ES-I3 (cell line): ENCODE results near the gene RNF14.

Experiments
- H3K36me3 ChIP-seq: 2 replicates; pipeline ENCODE4 v1.6.1; 2013; ENCODE audit warnings: mild to moderate bottlenecking, low read length, control low read depth, moderate library complexity; ENCODE audit not compliant: insufficient read depth
- H3K4me1 ChIP-seq: 2 replicates; pipeline ENCODE4 v1.6.1; 2013; ENCODE audit warnings: mild to moderate bottlenecking, control low read depth, low read length; ENCODE audit not compliant: insufficient read depth
- H3K9ac ChIP-seq: 2 replicates; pipeline ENCODE4 v1.6.1; 2013; ENCODE audit warnings: low read depth, mild to moderate bottlenecking, low read length, moderate library complexity
- H3K9me3 ChIP-seq: 2 replicates; pipeline ENCODE4 v1.6.1; 2013; ENCODE audit warnings: mild to moderate bottlenecking, low read length, moderate library complexity; ENCODE audit not compliant: control insufficient read depth, insufficient read depth

RNF14 gene

DNA sequence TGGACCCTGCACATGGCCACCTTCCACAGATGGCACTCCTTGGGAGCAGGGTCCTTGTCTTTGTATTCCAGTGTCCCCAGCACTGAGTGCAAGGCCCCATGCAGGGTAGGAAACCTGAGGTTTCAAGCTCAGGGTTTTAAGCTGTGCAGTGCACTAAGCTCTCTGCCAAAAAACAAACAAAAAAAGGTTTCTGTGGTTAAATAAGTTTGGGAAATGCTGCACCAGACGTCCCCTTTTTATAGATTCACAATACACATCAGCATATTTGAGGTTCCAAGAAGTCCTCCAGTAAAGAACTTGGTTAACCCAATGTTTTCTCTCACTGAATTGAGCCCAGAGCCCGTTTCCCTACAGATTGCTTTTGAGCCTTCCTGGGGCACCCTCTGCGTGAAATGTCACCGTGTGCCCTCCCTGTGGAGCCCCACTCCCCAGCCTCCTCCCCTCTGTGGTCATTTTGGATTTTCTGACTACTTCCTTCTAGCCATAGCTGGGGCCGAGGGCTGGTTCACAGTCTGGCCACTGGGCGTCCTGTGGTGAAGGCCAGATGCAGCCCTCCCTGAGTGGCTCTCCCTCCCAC is 28.1 kb upstream of the RNF14 start:
- Histone ChIP-seq H3K36me3 (peaks cover 7% of the 10 kb centered on the region; the same call in 1 of the 2 replicates), H3K4me1 (peaks cover 9% of the 10 kb centered on the region; the same call in 1 of the 2 replicates), H3K9me3 (no peaks in the 10 kb centered on the region), H3K9ac (no peak overlapping the region)

- H3K36me3 ChIP-seq = peaks cover 7% of the 10 kb centered on the region; the same call in 1 of the 2 replicates
- H3K4me1 ChIP-seq = peaks cover 15% of the 10 kb centered on the region; the same call in 1 of the 2 replicates
- H3K9me3 ChIP-seq = no peaks in the 10 kb centered on the region
- no peak overlapping the region for H3K9ac ChIP-seq
Measured at GRCh38 chr5:141941307-141941706, 27.6 kb upstream of the RNF14 start.

DNA sequence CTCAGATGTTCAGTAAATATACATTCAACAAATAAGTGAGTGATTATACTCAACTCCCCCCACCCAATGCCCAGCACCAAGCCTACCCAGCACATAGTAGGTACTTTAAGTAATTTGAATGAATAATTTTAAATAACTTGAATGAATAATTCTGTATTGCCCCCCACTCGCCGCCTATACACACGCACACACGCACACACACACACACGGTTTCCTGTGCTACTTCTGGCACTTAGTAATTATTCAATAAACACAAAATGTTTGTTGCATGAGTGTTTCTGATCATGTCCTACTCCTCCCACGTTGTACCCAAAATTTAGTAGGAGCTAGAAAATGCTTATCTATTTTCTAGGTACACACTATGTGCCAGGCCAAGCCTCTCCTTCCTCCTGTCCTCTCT is 27.1 kb upstream of the RNF14 start:
- Histone ChIP-seq H3K36me3 (peaks cover 7% of the 10 kb centered on the region; the same call in 1 of the 2 replicates), H3K4me1 (peaks cover 15% of the 10 kb centered on the region; the same call in 1 of the 2 replicates), H3K9ac (no peak overlapping the region), H3K9me3 (no peaks in the 10 kb centered on the region)

- Histone ChIP-seq H3K36me3 (0 out of 2 replicates have a peak, but pooled peaks cover 7% of the 10 kb centered on the region), H3K4me1 (peaks cover 15% of the 10 kb centered on the region; the same call in 1 of the 2 replicates), H3K9me3 (no peaks in the 10 kb centered on the region), H3K9ac (no peak overlapping the region)
Measured at GRCh38 chr5:141942185-141942857, 26.6 kb upstream of the RNF14 start.

DNA sequence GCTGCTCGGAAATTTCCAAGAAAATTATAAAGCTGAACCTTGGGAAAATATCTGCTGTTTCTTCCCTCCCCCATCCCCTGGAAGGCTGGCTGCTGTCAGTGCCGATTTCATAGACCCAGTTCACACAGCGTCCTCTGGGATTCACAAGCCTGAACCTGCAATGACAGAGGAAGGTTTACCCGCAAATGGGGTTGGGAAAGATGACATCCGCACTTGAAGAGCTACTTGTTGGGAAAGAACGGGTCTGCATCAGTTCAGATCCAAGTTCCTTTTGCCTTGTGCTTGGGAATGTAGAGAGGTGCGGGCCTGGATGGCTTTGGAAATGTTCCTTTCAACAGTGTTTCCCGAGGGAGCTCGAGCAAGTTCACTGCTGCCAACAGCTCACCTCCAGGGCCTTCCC is 24.8 kb upstream of the RNF14 start:
- Histone ChIP-seq H3K4me1 (peaks cover 15% of the 10 kb centered on the region; the same call in 1 of the 2 replicates), H3K36me3 (0 out of 2 replicates have a peak, but pooled peaks cover 2% of the 10 kb centered on the region), H3K9ac (no peak overlapping the region), H3K9me3 (no peaks in the 10 kb centered on the region)

- Histone ChIP-seq H3K9me3 (no peaks in the 10 kb centered on the region), H3K4me1 (peaks cover 15% of the 10 kb centered on the region; the same call in 1 of the 2 replicates), H3K9ac (no peak overlapping the region), H3K36me3 (no peaks in the 10 kb centered on the region)
Measured at GRCh38 chr5:141945511-141946051, 23.3 kb upstream of the RNF14 start.

GRCh38 chr5:141947316-141947715 is 21.6 kb upstream of the RNF14 start:
- H3K4me1 ChIP-seq = peaks cover 19% of the 10 kb centered on the region; the same call in 1 of the 2 replicates
- H3K9ac ChIP-seq = no peak overlapping the region
- no peaks in the 10 kb centered on the region for H3K36me3 ChIP-seq
- H3K9me3 ChIP-seq = no peaks in the 10 kb centered on the region

- Histone ChIP-seq H3K9ac (no peak overlapping the region), H3K9me3 (no peaks in the 10 kb centered on the region), H3K4me1 (peaks cover 19% of the 10 kb centered on the region; the same call in 1 of the 2 replicates), H3K36me3 (no peaks in the 10 kb centered on the region)
Measured at GRCh38 chr5:141948812-141949211, 20.1 kb upstream of the RNF14 start.

- Histone ChIP-seq H3K9me3 (no peaks in the 10 kb centered on the region), H3K9ac (no peak overlapping the region), H3K4me1 (peaks cover 19% of the 10 kb centered on the region; the same call in 1 of the 2 replicates), H3K36me3 (no peaks in the 10 kb centered on the region)
Measured at GRCh38 chr5:141949511-141949910, 19.4 kb upstream of the RNF14 start.

DNA sequence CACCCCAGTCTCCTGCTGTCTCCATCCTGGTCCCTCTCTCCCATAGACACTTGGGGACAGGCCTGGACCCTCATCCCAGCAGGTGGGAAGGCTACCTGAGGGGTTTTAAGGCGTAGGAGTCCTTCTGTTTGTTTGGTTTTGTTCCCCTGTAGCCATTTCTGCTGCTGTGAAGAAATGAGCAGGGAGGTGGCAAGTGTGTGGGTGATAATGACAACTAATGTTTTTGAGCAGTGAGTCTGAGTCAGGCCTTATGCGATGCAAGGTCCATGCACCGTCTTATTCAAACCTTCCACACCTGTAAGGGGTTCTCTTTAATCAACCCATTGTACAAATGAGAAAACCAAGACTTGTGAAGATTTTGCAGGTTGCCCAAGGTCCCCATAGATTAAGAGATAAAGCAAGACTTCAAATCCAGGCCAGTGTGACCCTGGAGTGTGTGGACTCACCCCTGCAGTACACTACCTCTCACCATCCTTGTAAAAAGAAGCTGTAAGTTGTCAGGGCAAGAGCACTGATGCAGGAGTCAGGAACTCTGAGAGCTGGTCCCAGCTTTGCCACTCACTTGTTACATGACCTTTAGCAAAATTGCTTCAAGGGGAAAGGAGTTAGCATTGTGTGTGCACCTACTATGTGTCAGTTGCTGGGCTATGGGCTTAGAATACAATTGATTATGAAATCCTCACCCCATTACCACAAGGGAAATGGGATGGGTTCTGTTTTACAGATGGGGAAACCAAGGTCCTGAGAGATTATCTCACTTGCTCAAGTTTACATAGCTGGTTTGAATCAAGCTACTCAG is 18.5 kb upstream of the RNF14 start:
- Histone ChIP-seq H3K9me3 (no peaks in the 10 kb centered on the region), H3K4me1 (peaks cover 13% of the 10 kb centered on the region; the same call in 1 of the 2 replicates), H3K9ac (no peak overlapping the region), H3K36me3 (no peaks in the 10 kb centered on the region)

DNA sequence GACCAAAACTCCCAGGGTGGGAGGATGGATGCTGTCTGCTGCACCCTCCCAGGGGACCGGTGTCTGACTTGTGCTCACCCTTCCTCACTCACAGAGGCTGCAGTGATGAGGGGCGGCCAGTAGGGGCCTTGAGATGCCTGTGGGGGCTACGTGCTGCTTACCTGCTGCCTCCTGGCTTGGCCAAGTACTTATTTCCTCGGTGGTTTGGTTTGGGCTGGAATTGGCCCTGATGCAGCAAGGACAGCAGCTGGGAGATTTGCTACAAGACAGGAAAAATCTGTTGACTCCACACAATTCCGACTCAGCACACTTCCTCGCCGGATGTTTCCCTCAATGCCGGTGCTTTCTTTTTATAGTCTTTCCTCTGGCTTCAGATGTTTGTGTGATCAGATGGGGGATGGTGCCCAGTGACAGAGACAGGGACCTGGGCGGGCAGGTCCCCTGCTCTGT is 17.5 kb upstream of the RNF14 start:
- H3K9me3 ChIP-seq = no peaks in the 10 kb centered on the region
- H3K9ac ChIP-seq = no peak overlapping the region
- H3K4me1 ChIP-seq = peaks cover 4% of the 10 kb centered on the region; the same call in 1 of the 2 replicates
- no peaks in the 10 kb centered on the region for H3K36me3 ChIP-seq

GRCh38 chr5:141952020-141952419 is 16.9 kb upstream of the RNF14 start:
- no peaks in the 10 kb centered on the region for H3K36me3 ChIP-seq
- no peaks in the 10 kb centered on the region for H3K9me3 ChIP-seq
- 0 out of 2 replicates have a peak, but pooled peaks cover 4% of the 10 kb centered on the region for H3K4me1 ChIP-seq
- no peak overlapping the region for H3K9ac ChIP-seq

GRCh38 chr5:141954194-141954593 is 14.7 kb upstream of the RNF14 start:
- H3K4me1 ChIP-seq = 0 out of 2 replicates have a peak, but pooled peaks cover 13% of the 10 kb centered on the region
- no peaks in the 10 kb centered on the region for H3K36me3 ChIP-seq
- H3K9me3 ChIP-seq = no peaks in the 10 kb centered on the region
- no peak overlapping the region for H3K9ac ChIP-seq

DNA sequence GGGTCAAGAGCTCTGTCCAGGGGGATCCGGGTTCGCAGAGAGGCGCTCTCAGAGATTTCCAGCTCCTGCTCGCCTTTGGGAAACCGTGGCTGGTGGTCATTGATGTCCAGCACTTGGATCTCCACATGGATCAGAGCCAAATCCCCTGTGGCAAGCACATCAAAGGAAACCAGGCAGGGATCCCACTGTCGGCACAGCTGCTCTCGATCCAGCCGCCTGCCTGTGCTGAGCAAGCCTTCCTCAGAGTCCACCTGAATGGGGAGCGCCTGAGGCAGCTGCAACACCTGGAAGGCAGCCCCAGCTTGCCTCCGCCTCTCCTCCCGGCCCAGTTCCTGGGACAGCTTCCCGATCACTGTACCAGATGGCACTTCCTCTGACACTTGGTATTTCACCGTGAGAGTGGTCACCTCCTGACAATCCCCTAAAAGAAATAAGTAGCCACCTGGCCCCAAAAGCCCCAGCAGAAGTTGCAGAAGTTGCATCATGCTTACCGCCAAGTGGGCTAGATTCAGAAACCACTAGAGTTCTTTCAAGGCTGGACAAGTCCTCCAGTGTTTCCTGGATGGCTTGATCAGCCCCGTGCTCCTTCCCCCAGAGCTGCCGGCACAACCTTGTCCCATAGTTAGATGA is 11.4 kb upstream of the RNF14 start:
- Histone ChIP-seq H3K4me1 (peaks cover 14% of the 10 kb centered on the region; the same call in 1 of the 2 replicates), H3K9me3 (no peaks in the 10 kb centered on the region), H3K9ac (no peak overlapping the region), H3K36me3 (no peaks in the 10 kb centered on the region)
